Astrocyte of the spinal cord (primary cell): ENCODE measurements around the gene MZF1.

Source experiments
- DNase-seq: peaks from one replicate; pipeline ENCODE4 v3.0.0; 2011; ENCODE audit warnings: low read depth, low spot score
- H3K4me3 ChIP-seq: 2 replicates; pipeline ENCODE4 v1.5.1; 2011; ENCODE audit warnings: low read depth, mild to moderate bottlenecking, low read length, moderate library complexity
- CTCF ChIP-seq: IDR thresholded peaks from 2 replicates; pipeline ENCODE4 v1.5.1; 2012; ENCODE audit warnings: low read depth, mild to moderate bottlenecking, low read length, inconsistent platforms
- in situ Hi-C: cut with HindIII; loops from 2 replicates; pipeline ENCODE4 v1.10.0; 2017; ENCODE audit warnings: low sequenced_read_pairs

Gene MZF1

GRCh38 chr19:58573658-58574164 is 576 bp upstream of the MZF1 start:
- no peak for TF ChIP-seq CTCF
- DNase-seq: no peak
- in situ Hi-C loops: no loop called here
- peak overlapping the region; percentile 74 for H3K4me3 ChIP-seq

GRCh38 chr19:58572026-58572817 is 913 bp downstream of the MZF1 start:
- H3K4me3 ChIP-seq: peak overlapping the region; percentile 74
- no peak for TF ChIP-seq CTCF
- in situ Hi-C loops: no loop called here
- DNase-seq: no peak

- no peak for TF ChIP-seq CTCF
- H3K4me3 ChIP-seq: no peak overlapping the region
Measured at GRCh38 chr19:58571575-58571947, 1.6 kb downstream of the MZF1 start.

GRCh38 chr19:58570770-58571574 is 2.2 kb downstream of the MZF1 start:
- H3K4me3 ChIP-seq: no peak overlapping the region
- no peak for DNase-seq
- in situ Hi-C loops: no loop called here
- no peak for TF ChIP-seq CTCF

More at GRCh38 chr19:58571575-58571947, 1.6 kb downstream of the MZF1 start:
- in situ Hi-C loops: no loop called here
- no peak for DNase-seq

GRCh38 chr19:58569943-58570670 is 3.0 kb downstream of the MZF1 start:
- no peak for DNase-seq
- H3K4me3 ChIP-seq: no peak overlapping the region
- no peak for TF ChIP-seq CTCF
- in situ Hi-C loops: no loop called here

- no peak for TF ChIP-seq CTCF
- no peak for DNase-seq
- in situ Hi-C loops: no loop called here
- no peak overlapping the region for H3K4me3 ChIP-seq
Measured at GRCh38 chr19:58569191-58569942, 3.8 kb downstream of the MZF1 start.
